ENCODE data around the gene NRP1.

Gene NRP1

DNA sequence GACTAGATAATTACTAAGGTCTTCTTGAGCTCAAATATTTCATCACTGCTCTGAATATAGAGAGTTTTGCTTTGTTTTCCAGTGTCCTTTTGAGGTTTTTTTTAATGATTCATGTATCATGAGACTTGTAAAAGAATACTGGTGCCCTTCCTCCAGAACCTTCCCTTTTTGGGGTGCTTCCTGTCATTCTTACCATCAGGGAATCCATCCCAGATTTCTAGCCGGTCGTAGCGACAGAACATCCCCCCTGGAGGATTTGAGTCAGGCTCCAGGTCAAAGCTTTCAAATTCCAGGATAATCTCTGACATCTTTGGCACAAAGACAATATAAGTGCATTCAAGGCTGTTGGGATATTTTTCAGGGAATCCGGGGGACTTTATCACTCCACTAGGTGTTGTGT, 71.0 kb downstream of the NRP1 start:
- DNase-seq (ENCODE audit: low read depth, low spot score): no peak
- ChIA-PET POLR2A (interaction anchor here (0.6 to 1.7 kb wide), 5 partner anchors 9 to 70 kb away, joined by 3 to 6 read pairs (median 3); no protein-coding TSS in a partner anchor), CTCF (interaction anchor here (1.0 to 1.4 kb wide), 4 partner anchors 14 to 70 kb away, joined by 3 to 6 read pairs (median 3); no protein-coding TSS in a partner anchor)
- TF ChIP-seq, protein P1, sequence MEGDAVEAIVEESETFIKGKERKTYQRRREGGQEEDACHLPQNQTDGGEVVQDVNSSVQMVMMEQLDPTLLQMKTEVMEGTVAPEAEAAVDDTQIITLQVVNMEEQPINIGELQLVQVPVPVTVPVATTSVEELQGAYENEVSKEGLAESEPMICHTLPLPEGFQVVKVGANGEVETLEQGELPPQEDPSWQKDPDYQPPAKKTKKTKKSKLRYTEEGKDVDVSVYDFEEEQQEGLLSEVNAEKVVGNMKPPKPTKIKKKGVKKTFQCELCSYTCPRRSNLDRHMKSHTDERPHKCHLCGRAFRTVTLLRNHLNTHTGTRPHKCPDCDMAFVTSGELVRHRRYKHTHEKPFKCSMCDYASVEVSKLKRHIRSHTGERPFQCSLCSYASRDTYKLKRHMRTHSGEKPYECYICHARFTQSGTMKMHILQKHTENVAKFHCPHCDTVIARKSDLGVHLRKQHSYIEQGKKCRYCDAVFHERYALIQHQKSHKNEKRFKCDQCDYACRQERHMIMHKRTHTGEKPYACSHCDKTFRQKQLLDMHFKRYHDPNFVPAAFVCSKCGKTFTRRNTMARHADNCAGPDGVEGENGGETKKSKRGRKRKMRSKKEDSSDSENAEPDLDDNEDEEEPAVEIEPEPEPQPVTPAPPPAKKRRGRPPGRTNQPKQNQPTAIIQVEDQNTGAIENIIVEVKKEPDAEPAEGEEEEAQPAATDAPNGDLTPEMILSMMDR (IDR thresholded peaks at IDR 0.05; ENCODE audit: insufficient read depth, low read length, missing control alignments): no peak
- H3K4me3 ChIP-seq (ENCODE audit: low read depth, low read length): no peak overlapping the region

- TF ChIP-seq, protein P1 (IDR thresholded peaks at IDR 0.05; ENCODE audit: insufficient read depth, low read length, missing control alignments): no peak
- DNase-seq (ENCODE audit: low read depth, low spot score): no peak
- no peak overlapping the region for H3K4me3 ChIP-seq (ENCODE audit: low read depth, low read length)
- CTCF ChIA-PET: interaction anchor here (1.0 to 1.4 kb wide), 4 partner anchors 14 to 69 kb away, joined by 3 to 6 read pairs (median 3); no protein-coding TSS in a partner anchor
- POLR2A ChIA-PET: interaction anchor here (0.6 to 1.7 kb wide), 4 partner anchors 10 to 698 kb away, joined by 3 to 6 read pairs (median 3); no protein-coding TSS in a partner anchor
Measured at GRCh38 chr10:33262871-33263270, 71.6 kb downstream of the NRP1 start.

GRCh38 chr10:33260403-33261149, 73.9 kb downstream of the NRP1 start:
- no peak for DNase-seq (ENCODE audit: low read depth, low spot score)
- TF ChIP-seq, protein P1 (IDR thresholded peaks at IDR 0.05; ENCODE audit: insufficient read depth, low read length, missing control alignments): no peak
- no peak overlapping the region for H3K4me3 ChIP-seq (ENCODE audit: low read depth, low read length)
- POLR2A ChIA-PET: no interaction called here
- CTCF ChIA-PET: interaction anchor here (0.9 to 3.0 kb wide), 6 partner anchors 13 to 252 kb away, joined by 3 to 14 read pairs (median 4); no protein-coding TSS in a partner anchor

GRCh38 chr10:33258967-33259366, 75.5 kb downstream of the NRP1 start:
- CTCF ChIA-PET: interaction anchor here (0.7 to 2.9 kb wide), 5 partner anchors 11 to 66 kb away, joined by 3 to 14 read pairs (median 3); no protein-coding TSS in a partner anchor
- TF ChIP-seq, protein P1 (IDR thresholded peaks at IDR 0.05; ENCODE audit: insufficient read depth, low read length, missing control alignments): no peak
- no peak overlapping the region for H3K4me3 ChIP-seq (ENCODE audit: low read depth, low read length)
- no peak for DNase-seq (ENCODE audit: low read depth, low spot score)
- POLR2A ChIA-PET: interaction anchor here (0.7 kb wide), 1 partner anchor 8 kb away, joined by 4 read pairs; no protein-coding TSS in a partner anchor

DNA sequence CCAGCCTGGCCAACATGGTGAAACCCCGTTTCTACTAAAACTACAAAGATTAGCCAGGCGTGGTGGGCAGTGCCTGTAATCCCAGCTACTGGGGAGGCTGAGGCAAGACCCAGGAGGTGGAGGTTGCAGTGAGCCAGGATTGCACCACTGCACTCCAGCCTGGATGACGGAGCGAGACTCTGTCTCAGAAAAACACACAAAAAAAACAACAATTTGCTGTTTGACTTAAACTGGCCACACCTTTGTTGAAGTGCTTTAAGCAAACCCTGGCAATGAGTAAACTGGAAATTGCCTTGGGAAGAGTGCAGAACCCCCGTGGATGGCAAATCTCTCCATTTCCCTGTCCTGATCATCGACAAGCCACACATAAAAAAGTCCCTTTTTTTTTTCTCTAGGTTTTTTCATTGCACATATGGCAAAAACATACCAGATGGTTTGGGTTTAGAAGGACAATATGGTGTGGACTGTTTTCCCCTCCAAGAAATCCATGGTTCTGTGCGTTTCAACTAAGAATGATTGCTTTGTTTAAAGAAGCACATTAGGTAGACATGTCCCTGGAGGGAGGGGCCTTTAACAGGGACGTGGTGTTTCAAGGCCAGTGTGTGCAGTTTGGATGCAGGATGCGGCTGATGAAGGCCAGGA, 76.9 kb downstream of the NRP1 start:
- TF ChIP-seq, protein P1 (IDR thresholded peaks at IDR 0.05; ENCODE audit: insufficient read depth, low read length, missing control alignments): no peak
- no peak for DNase-seq (ENCODE audit: low read depth, low spot score)
- ChIA-PET POLR2A (no interaction called here), CTCF (no interaction called here)
- no peak overlapping the region for H3K4me3 ChIP-seq (ENCODE audit: low read depth, low read length)

GRCh38 chr10:33256458-33256857, 78.0 kb downstream of the NRP1 start:
- H3K4me3 ChIP-seq (ENCODE audit: low read depth, low read length): no peak overlapping the region
- CTCF ChIA-PET: no interaction called here
- POLR2A ChIA-PET: no interaction called here
- DNase-seq (ENCODE audit: low read depth, low spot score): no peak
- TF ChIP-seq, protein P1 (IDR thresholded peaks at IDR 0.05; ENCODE audit: insufficient read depth, low read length, missing control alignments): no peak
